IMR-90 (cell line): ENCODE results near the gene OGFOD2. TPM values are rescaled to one million over a fixed set of nuclear protein-coding genes. Genes with fewer than 3 reads are reported as not detected.

Experiments used
- ATAC-seq: fragments of 200-7000 bp; cut with Tn5 transposase; 2 replicates; pipeline ENCODE4 v1.9.1; 2020; ENCODE audit warnings: low read depth, mild to moderate bottlenecking, moderate library complexity
- BruUV-seq: library from RNA; stranded (reverse); fragments of 400-500 nt; replicated peaks from 2 replicates; lab custom pipeline; 2021; lab: Mats Ljungman, UMichigan
- CTCF ChIA-PET: fragments of 300-600 bp; formaldehyde crosslinking; extraction: SDS; loops from one replicate; lab custom pipeline; 2021; ENCODE audit warnings: antibody characterized with exemption; lab: Yijun Ruan, JAX
- POLR2A ChIA-PET: fragments of 300-600 bp; sonication (Branson Sonifier 250); formaldehyde crosslinking; loops from one replicate; lab custom pipeline; 2022; ENCODE audit warnings: antibody characterized with exemption; ENCODE audit not compliant: unreplicated experiment; lab: Charles Lee
- DNase-seq: peaks from one replicate; pipeline ENCODE4 v3.0.0; 2013
- H2AFZ ChIP-seq: replicated peaks from 2 replicates; pipeline ENCODE3; 2013; ENCODE audit warnings: low read length, mild to moderate bottlenecking; ENCODE audit not compliant: poor library complexity
- H2AK5ac ChIP-seq: 2 replicates; pipeline ENCODE4 v1.6.1; 2013; ENCODE audit warnings: low read depth, low read length, inconsistent platforms
- H2AK9ac ChIP-seq: replicated peaks from 2 replicates; pipeline ENCODE3; 2013; ENCODE audit warnings: mild to moderate bottlenecking, low read depth, low read length, moderate library complexity; ENCODE audit not compliant: poor library complexity
- H2BK120ac ChIP-seq: 2 replicates; pipeline ENCODE4 v1.6.1; 2013; ENCODE audit warnings: low read depth, low read length, inconsistent platforms
- H2BK15ac ChIP-seq: 3 replicates; pipeline ENCODE4 v1.6.1; 2013; ENCODE audit warnings: low read depth, low read length, inconsistent platforms
- H2BK20ac ChIP-seq: 2 replicates; pipeline ENCODE4 v1.6.1; 2013; ENCODE audit warnings: low read depth, mild to moderate bottlenecking, inconsistent platforms, low read length, moderate library complexity
- H2BK5ac ChIP-seq: 2 replicates; pipeline ENCODE4 v1.6.1; 2013; ENCODE audit warnings: mild to moderate bottlenecking, low read depth, low read length, inconsistent platforms; ENCODE audit not compliant: poor library complexity, severe bottlenecking
- H3K14ac ChIP-seq: replicated peaks from 2 replicates; pipeline ENCODE4 v1.6.1; 2013; ENCODE audit warnings: low read depth, low read length, inconsistent platforms
- H3K18ac ChIP-seq: 2 replicates; pipeline ENCODE4 v1.6.1; 2013; ENCODE audit warnings: low read depth, low read length, control low read depth
- H3K23ac ChIP-seq: 2 replicates; pipeline ENCODE4 v1.6.1; 2013; ENCODE audit warnings: low read depth, low read length, inconsistent platforms
- H3K27ac ChIP-seq: 2 replicates; pipeline ENCODE4 v1.5.1; 2013; ENCODE audit warnings: mild to moderate bottlenecking, control low read depth, low read length; ENCODE audit not compliant: insufficient read depth
- H3K27me3 ChIP-seq: 2 replicates; pipeline ENCODE4 v1.6.1; 2013; ENCODE audit warnings: low read length; ENCODE audit not compliant: control insufficient read depth, insufficient read depth
- H3K36me3 ChIP-seq: 2 replicates; pipeline ENCODE4 v1.6.1; 2013; ENCODE audit warnings: low read length, mixed read lengths; ENCODE audit not compliant: control insufficient read depth, insufficient read depth
- H3K4ac ChIP-seq: 2 replicates; pipeline ENCODE4 v1.6.1; 2013; ENCODE audit warnings: low read depth, low read length, inconsistent platforms
- H3K4me1 ChIP-seq: 2 replicates; pipeline ENCODE4 v1.6.1; 2013; ENCODE audit warnings: low read length, mixed read lengths; ENCODE audit not compliant: control insufficient read depth, insufficient read depth
- H3K4me2 ChIP-seq: 2 replicates; pipeline ENCODE4 v1.6.1; 2013; ENCODE audit warnings: low read depth, mild to moderate bottlenecking, control low read depth, low read length, moderate library complexity
- H3K4me3 ChIP-seq: 2 replicates; pipeline ENCODE4 v1.5.1; 2013; ENCODE audit warnings: low read depth, mild to moderate bottlenecking, control low read depth, low read length, moderate library complexity; ENCODE audit not compliant: insufficient read depth
- H3K56ac ChIP-seq: 2 replicates; pipeline ENCODE4 v1.6.1; 2013; ENCODE audit warnings: low read length, inconsistent platforms; ENCODE audit not compliant: insufficient read depth; ENCODE audit errors: extremely low read depth
- H3K79me1 ChIP-seq, 2 experiments: 2 replicates each; pipeline ENCODE4 v1.6.1; 2013; ENCODE audit warnings: low read length in 2 of 2, inconsistent platforms in 1 of 2, low read depth in 1 of 2
- H3K9ac ChIP-seq: 2 replicates; pipeline ENCODE4 v1.6.1; 2013; ENCODE audit warnings: low read depth, low read length, control low read depth
- H3K9me1 ChIP-seq: 2 replicates; pipeline ENCODE4 v1.6.1; 2013; ENCODE audit warnings: low read length, inconsistent platforms; ENCODE audit not compliant: insufficient read depth
- H3K9me3 ChIP-seq: 2 replicates; pipeline ENCODE4 v1.6.1; 2013; ENCODE audit warnings: low read length; ENCODE audit not compliant: control insufficient read depth, insufficient read depth
- H4K20me1 ChIP-seq: 2 replicates; pipeline ENCODE4 v1.6.1; 2013; ENCODE audit warnings: low read length, inconsistent platforms; ENCODE audit not compliant: insufficient read depth
- H4K5ac ChIP-seq: 2 replicates; pipeline ENCODE4 v1.6.1; 2013; ENCODE audit warnings: mild to moderate bottlenecking, low read depth, low read length, control low read depth
- H4K8ac ChIP-seq, 2 experiments: 2 replicates each; pipeline ENCODE4 v1.6.1; 2013; ENCODE audit warnings: low read depth in 2 of 2, low read length in 2 of 2, control low read depth in 1 of 2, inconsistent platforms in 1 of 2
- H4K91ac ChIP-seq: 2 replicates; pipeline ENCODE4 v1.6.1; 2013; ENCODE audit warnings: low read depth, low read length, inconsistent platforms; ENCODE audit not compliant: insufficient read depth
- BHLHE40 ChIP-seq: fragments of 150-350 bp; IDR thresholded peaks from 2 replicates; pipeline ENCODE4 v1.6.1; 2016; ENCODE audit warnings: mild to moderate bottlenecking, low read depth, low read length
- POLR2A ChIP-seq: IDR thresholded peaks from 2 replicates; pipeline ENCODE4 v1.6.1; 2012; ENCODE audit warnings: mild to moderate bottlenecking, low read depth, low read length
- RCOR1 ChIP-seq: IDR thresholded peaks from 2 replicates; pipeline ENCODE4 v1.6.1; 2012; ENCODE audit warnings: mild to moderate bottlenecking, low read length, improper control_type of control experiment; ENCODE audit not compliant: insufficient replicate concordance
- SMC3 ChIP-seq: fragments of 150-350 bp; IDR thresholded peaks from 2 replicates; pipeline ENCODE4 v1.6.1; 2016; ENCODE audit warnings: low read depth, mild to moderate bottlenecking, antibody characterized with exemption, low read length, moderate library complexity
- WGBS, 2 experiments: methylation state at CpG; one replicate each; pipeline versions ENCODE4 v1.1.5 to v1.1.7; 2013; ENCODE audit warnings: missing lambda C conversion rate in 2 of 2; ENCODE audit not compliant: insufficient read length in 1 of 2; ENCODE audit errors: extremely low coverage in 2 of 2; 5-methylcytosine and 5-hydroxymethylcytosine counted together
- dilution Hi-C: fragments of 300-500 bp; cut with HindIII; formaldehyde crosslinking; loops from one replicate; pipeline ENCODE4 v1.14.3; 2018; ENCODE audit warnings: low sequenced_read_pairs; ENCODE audit not compliant: unreplicated experiment
- in situ Hi-C: fragments of 300-500 bp; cut with MboI; formaldehyde crosslinking; loops from 3 replicates; pipeline ENCODE4 v1.14.3; 2019; ENCODE audit warnings: low sequenced_read_pairs, inconsistent platforms, mixed read lengths
- intact Hi-C: fragments of 100-400 bp; cut with micrococcal nuclease; formaldehyde crosslinking; loops from 2 replicates; pipeline ENCODE4 v1.10.0; 2022
- polyA plus RNA-seq, 3 experiments: library from polyadenylated mRNA; depleted of rRNA; stranded (reverse); fragments of >200 nt; gene quantifications; 2 replicates each; pipeline ENCODE4 v1.2.3, GENCODE V29; 2012; ENCODE audit warnings: low replicate concordance in 1 of 3
- total RNA-seq: library from RNA; depleted of rRNA; stranded (reverse); fragments of >200 nt; gene quantifications from 2 replicates; pipeline ENCODE4 v1.2.3, GENCODE V29; 2012
- TF ChIP-seq, protein P1 (sequence below): fragments of 150-350 bp; IDR thresholded peaks from 2 replicates; pipeline ENCODE4 v1.6.1; 2017; ENCODE audit warnings: mild to moderate bottlenecking, antibody characterized with exemption, low read length, low read depth

Gene OGFOD2
- total and polyA plus RNA-seq, 2 of the 4 experiments (the other 2 are of a cell fraction), result 4.3 to 18.2 TPM

- no peak overlapping the region for H3K14ac ChIP-seq
- no peak overlapping the region for H3K9ac ChIP-seq
- in situ Hi-C loops (no loop called here), dilution Hi-C loops (loop anchor here (25.0 kb wide), 1 partner anchor 259 kb away; the partner anchor contains the start of genes MPHOSPH9 and MTRFR), intact Hi-C loops (loop anchor here (10.0 kb wide), 1 partner anchor 407 kb away; the partner anchor contains the start of gene KMT5A)
- H3K4me3 ChIP-seq, result no peak overlapping the region
- no peak overlapping the region for H2AK5ac ChIP-seq
- H4K91ac ChIP-seq, result no peak overlapping the region
- no peaks in the 10 kb centered on the region for H3K9me3 ChIP-seq
- no peak overlapping the region for H3K4ac ChIP-seq
- ChIA-PET CTCF (no interaction called here), POLR2A (no interaction called here)
- H3K36me3 ChIP-seq, result peaks cover 14% of the 10 kb centered on the region
- H4K20me1 ChIP-seq, result peaks cover 9% of the 10 kb centered on the region
- H3K23ac ChIP-seq, result no peak overlapping the region
- no TSS peak for BruUV-seq
- no peak overlapping the region for H3K18ac ChIP-seq
- H2AFZ ChIP-seq, result no peak overlapping the region
- WGBS, 2 experiments, result 100% methylated on average over 3 of the region's 9 CpGs; no CpG with 5 or more reads in 1 of the 2 experiments
- no peak overlapping the region for H4K8ac ChIP-seq
- no peak overlapping the region for H2BK20ac ChIP-seq
- peaks cover 21% of the 10 kb centered on the region for H3K4me1 ChIP-seq
- no peak overlapping the region for H2BK5ac ChIP-seq
- ATAC-seq (no peak), DNase-seq (no peak)
- H3K56ac ChIP-seq, result no peak overlapping the region
- peaks cover 20 to 74% of the 10 kb centered on the region in 2 experiments for H3K79me1 ChIP-seq
- no peak overlapping the region for H2AK9ac ChIP-seq
- no peaks in the 10 kb centered on the region for H3K27me3 ChIP-seq
- no peak overlapping the region for H3K27ac ChIP-seq
- no peak overlapping the region for H2BK15ac ChIP-seq
- TF ChIP-seq BHLHE40 (no peak), SMC3 (no peak), RCOR1 (no peak), POLR2A (no peak)
- TF ChIP-seq, protein P1, sequence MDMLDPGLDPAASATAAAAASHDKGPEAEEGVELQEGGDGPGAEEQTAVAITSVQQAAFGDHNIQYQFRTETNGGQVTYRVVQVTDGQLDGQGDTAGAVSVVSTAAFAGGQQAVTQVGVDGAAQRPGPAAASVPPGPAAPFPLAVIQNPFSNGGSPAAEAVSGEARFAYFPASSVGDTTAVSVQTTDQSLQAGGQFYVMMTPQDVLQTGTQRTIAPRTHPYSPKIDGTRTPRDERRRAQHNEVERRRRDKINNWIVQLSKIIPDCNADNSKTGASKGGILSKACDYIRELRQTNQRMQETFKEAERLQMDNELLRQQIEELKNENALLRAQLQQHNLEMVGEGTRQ, result no peak
- no peak overlapping the region for H3K4me2 ChIP-seq
- H3K9me1 ChIP-seq, result peaks cover 12% of the 10 kb centered on the region; the same call in 1 of the 2 replicates
- no peak overlapping the region for H4K5ac ChIP-seq
- no peak overlapping the region for H2BK120ac ChIP-seq
These were observed 2.8 kb downstream of the OGFOD2 start for GRCh38 chr12:122977655-122978392.
